GM18526 (cell line): ENCODE results near the gene DGUOK.

Experiments
- POLR2A ChIP-seq: IDR thresholded peaks from 3 replicates; pipeline ENCODE4 v1.6.1; 2011; ENCODE audit not compliant: insufficient read length; ENCODE audit errors: extremely low read depth

The DGUOK gene

GRCh38 chr2:73926493-73927327 is at the start of gene DGUOK:
Gene DGUOK (plus strand): TSS chr2:73926880. CDS start chr2:73926911, 31 bp downstream.
- peak; percentile 94 for TF ChIP-seq POLR2A

GRCh38 chr2:73877071-73877802 is 49.4 kb upstream of the DGUOK start:
- no peak for TF ChIP-seq POLR2A

- no peak for TF ChIP-seq POLR2A
Measured at GRCh38 chr2:73885406-73885805, 41.3 kb upstream of the DGUOK start.

GRCh38 chr2:73886357-73886756 is 40.3 kb upstream of the DGUOK start:
- no peak for TF ChIP-seq POLR2A

- TF ChIP-seq POLR2A, result no peak
Measured at GRCh38 chr2:73888388-73888787, 38.3 kb upstream of the DGUOK start.

GRCh38 chr2:73889206-73889605 is 37.5 kb upstream of the DGUOK start:
- TF ChIP-seq POLR2A, result no peak

GRCh38 chr2:73890301-73891092 is 36.2 kb upstream of the DGUOK start:
- TF ChIP-seq POLR2A, result no peak

- TF ChIP-seq POLR2A, result no peak
Measured at GRCh38 chr2:73891276-73891901, 35.3 kb upstream of the DGUOK start.

GRCh38 chr2:73892631-73893329 is 33.9 kb upstream of the DGUOK start, which contains the start of gene ACTG2:
Gene ACTG2 (plus strand): TSS chr2:73893008. CDS start chr2:73901312, 8,304 bp downstream.
- no peak for TF ChIP-seq POLR2A

- TF ChIP-seq POLR2A, result no peak
Measured at GRCh38 chr2:73893764-73894474, 32.8 kb upstream of the DGUOK start.

- TF ChIP-seq POLR2A, result no peak
Measured at GRCh38 chr2:73894475-73894850, 32.2 kb upstream of the DGUOK start.

- TF ChIP-seq POLR2A, result no peak
Measured at GRCh38 chr2:73894877-73895276, 31.8 kb upstream of the DGUOK start.

- no peak for TF ChIP-seq POLR2A
Measured at GRCh38 chr2:73895473-73895872, 31.2 kb upstream of the DGUOK start.
